22Rv1 (cell line): Measurements from ENCODE around the gene PTPRE.

Experiments
- H3K27ac ChIP-seq: fragments of 450-650 bp; 2 replicates; pipeline ENCODE4 v1.5.1; 2017
- CTCF ChIP-seq: fragments of 450-650 bp; IDR thresholded peaks from 2 replicates; pipeline ENCODE4 v1.5.1; 2017; ENCODE audit warnings: mild to moderate bottlenecking
- ZFX ChIP-seq: fragments of 450-650 bp; IDR thresholded peaks from 2 replicates; pipeline ENCODE4 v1.6.1; 2017; ENCODE audit warnings: antibody characterized with exemption, borderline replicate concordance

The PTPRE gene

DNA sequence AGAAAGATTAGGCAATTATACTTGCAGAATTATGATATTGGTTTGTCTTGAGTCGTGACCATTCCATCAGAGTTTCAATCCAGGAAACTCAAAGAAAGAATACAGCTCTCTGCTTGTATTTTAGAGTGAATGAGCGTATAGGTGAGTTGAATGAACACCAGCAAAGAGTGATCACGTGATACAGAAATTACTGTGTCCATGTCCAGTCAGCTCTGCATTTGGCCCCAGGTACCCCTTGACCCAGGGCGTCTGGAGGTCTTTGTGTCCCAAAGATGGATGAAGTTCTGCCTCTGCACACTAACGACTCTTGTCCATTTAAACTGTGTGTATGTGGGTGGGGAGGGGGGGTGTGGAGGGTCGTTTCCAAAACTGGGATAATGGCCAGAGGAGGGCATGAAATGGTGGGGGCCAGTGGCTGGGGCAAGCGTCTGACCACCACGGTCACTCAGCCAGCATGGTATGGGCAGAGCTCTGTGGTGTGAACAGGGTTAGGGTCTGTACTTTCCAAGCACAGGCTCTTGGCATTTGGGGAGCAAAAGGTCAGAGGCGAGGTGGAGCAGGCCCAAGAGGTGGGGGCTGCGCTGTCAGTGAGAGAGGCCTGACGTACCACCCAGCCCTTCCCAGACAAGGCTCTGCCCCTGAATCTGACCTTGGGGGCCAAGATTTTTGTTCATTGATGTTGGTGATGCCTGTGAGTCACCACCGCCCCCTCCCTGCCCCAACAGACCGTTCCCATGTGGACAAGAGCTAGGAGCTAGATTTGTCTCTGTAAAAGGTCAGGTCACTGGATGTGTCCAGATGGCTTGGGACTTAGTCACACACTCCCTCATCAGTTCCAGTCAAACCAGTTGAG lies 1.4 kb downstream of the PTPRE start:
- TF ChIP-seq CTCF (no peak), ZFX (no peak)
- no peak overlapping the region for H3K27ac ChIP-seq

GRCh38 chr10:127908959-127909267 lies 2.0 kb downstream of the PTPRE start:
- no peak for TF ChIP-seq ZFX
- no peak overlapping the region for H3K27ac ChIP-seq

DNA sequence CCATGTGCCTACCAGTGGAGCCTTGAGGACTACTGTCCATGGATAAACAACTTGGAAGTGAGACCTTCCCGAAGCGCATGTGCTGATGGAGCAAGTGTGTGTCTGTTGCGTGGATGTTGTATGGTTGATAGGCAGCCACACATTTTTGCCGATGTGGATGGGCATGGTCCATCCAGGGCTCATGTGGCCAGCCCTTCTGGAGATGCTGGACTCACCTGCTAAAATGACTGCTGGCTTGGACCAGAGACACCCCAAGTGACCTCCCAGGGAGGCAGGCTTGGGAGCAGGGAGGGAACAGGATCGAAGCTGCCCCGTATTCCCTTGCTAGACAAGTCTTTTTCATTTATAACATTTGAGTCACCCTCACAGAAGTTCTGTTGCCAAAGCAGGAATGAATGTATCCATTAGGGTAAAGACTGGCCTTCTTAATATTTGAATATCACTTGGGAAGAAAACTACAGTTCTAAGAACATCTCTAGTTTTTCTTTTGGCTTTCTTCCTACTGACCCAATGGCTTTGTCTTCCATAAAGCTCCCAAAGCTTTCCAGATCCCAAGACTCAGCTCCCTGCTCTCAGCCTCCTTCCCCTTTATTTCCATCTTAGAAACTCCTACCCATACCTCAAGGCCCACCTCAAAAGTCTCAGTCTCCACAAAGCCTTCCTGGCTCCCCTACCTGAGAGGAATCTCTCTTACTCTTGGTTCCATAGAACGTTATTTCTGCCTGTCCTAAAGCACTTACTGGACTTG lies 3.0 kb downstream of the PTPRE start:
- TF ChIP-seq ZFX (no peak), CTCF (no peak)
- no peak overlapping the region for H3K27ac ChIP-seq

GRCh38 chr10:127910464-127910770 lies 3.5 kb downstream of the PTPRE start:
- no peak overlapping the region for H3K27ac ChIP-seq
- TF ChIP-seq ZFX (no peak), CTCF (no peak)

GRCh38 chr10:127911218-127911866 lies 4.4 kb downstream of the PTPRE start:
- TF ChIP-seq CTCF (no peak), ZFX (no peak)
- no peak overlapping the region for H3K27ac ChIP-seq

- TF ChIP-seq ZFX (no peak), CTCF (no peak)
- H3K27ac ChIP-seq: no peak overlapping the region
Measured at GRCh38 chr10:127911867-127912257, 5.0 kb downstream of the PTPRE start.

GRCh38 chr10:127912607-127913367 lies 5.9 kb downstream of the PTPRE start:
- TF ChIP-seq ZFX: no peak
- TF ChIP-seq CTCF: no peak
- H3K27ac ChIP-seq: no peak overlapping the region
